Placental pericyte (primary cell): ENCODE measurements around the gene MTM1. TPM values are rescaled to one million over a fixed set of nuclear protein-coding genes. Genes with fewer than 3 reads are reported as not detected.

ENCODE experiments used
- total RNA-seq: library from RNA; depleted of rRNA; stranded (reverse); fragments of >200 nt; gene quantifications from 2 replicates; pipeline ENCODE4 v1.2.3, GENCODE V29; 2012

MTM1 gene
- 8.0 and 8.3 TPM in 2 replicates for total RNA-seq

DNA sequence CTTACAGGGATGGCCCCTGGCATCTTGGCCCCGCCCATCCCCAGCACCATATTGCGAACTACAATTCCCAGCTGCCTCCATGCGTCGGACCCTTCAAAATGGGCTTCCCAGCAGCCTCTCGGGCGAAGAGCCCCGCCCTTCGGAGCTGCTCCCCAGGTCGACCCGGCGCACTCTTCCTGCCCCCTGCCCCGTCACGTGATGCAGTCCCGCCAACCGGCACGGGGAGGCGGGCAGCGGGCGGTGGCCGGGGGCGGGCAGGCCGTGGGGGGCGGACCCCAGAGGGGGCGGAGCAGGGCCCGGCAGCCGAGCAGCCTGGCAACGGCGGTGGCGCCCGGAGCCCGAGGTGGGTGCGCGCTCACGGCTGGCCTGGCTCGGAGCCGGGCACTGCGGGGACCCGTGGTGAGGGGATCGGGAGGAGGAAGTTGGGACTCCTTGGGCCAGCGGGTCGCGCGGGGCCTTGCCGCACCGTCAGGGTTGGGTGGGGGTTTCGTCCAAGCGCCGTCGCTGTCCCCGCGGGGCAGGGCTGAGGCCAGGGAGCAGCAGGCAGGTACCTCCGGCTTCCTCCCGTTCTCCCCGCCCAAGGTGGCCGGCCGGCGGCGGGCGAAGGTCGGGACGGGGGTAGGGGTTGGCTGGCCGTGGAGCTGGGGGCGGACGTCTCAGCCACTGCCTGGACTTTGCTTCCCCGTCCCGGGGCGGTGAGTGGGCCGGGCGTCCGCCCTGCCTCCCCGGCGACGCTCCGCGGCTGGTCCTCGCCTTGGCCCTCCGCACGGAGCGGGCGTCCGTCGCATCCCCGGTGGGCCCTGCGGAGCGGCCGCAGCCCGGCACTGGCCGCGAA is at the start of gene MTM1:
Gene MTM1 (plus strand): TSS at position 302 of the 835 bp plus-strand sequence. CDS start 23,994 bp downstream, outside the sequence.

DNA sequence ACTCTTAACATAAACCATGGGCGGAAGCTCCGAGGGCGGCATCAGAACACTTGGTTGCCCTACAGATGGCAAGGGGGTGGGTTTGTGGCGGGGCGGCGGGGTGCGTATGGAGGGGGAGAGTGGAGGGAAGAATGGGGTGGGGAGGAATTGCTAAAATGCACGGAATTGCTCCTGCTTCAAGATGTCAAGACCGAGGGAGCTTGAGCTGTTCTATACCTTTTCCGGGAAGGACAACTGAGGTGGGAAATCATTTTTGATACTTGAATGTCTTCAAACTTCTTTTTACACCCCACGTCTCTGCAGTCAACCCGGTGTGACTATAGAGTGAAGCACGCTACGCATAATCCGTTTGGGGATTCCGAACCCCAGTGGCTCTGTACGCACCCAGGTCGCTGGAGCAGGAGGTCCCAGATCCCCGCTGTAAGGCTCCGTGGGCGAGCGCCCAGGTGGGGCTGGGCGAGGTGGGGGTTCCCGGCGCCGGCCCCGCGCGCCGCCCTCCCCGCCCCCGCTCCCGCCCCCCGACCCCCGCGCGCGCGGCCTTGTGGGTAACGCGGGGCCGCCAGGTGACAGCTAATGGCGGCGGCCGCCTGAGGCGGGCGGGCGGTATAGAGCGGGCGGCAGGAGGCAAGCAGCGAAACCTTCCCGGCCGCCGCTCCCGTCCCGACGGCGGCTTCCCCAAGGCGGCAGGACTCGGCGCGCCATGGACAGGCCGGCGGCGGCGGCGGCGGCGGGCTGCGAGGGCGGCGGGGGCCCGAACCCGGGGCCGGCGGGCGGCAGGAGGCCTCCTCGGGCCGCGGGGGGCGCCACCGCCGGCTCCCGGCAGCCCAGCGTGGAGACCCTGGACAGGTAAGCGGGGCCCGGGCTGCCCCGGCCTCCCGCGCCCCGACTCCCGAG is 124.7 kb downstream of the MTM1 start, which contains the start of gene MTMR1:
Gene MTMR1 (plus strand): TSS at position 566 of the 894 bp plus-strand sequence. CDS start 135 bp downstream, at position 701.

Other genes starting within 250 kb of the MTM1 start
- gene MAMLD1, start 205.3 kb upstream of the MTM1 start, total RNA-seq: 1.7 and 1.8 TPM in 2 replicates
- 20.1 and 24.3 TPM in 2 replicates for gene MTMR1, start 124.8 kb downstream of the MTM1 start, total RNA-seq